ENCODE data around the gene DDX59. TPM values are rescaled to one million over a fixed set of nuclear protein-coding genes. Genes with fewer than 3 reads are reported as not detected.

Gene DDX59
- total and polyA plus RNA-seq, 9 of the 15 experiments (the other 6 are each of a cell fraction or from before 2014, with no cell fraction given): 8.3 to 30.4 (median 19.8) TPM

- TF ChIP-seq ZZZ3 (IDR thresholded peaks at IDR 0.05) (no peak), MAX (CRISPR knock-in tag; IDR thresholded peaks at IDR 0.05) (peak; percentile 87), ZNF175 (CRISPR knock-in tag; IDR thresholded peaks at IDR 0.05; ENCODE audit: low read depth) (peak; percentile 79), BRD9 (IDR thresholded peaks at IDR 0.05; ENCODE audit: low read depth, partially characterized antibody) (peak; percentile 80), ZEB2 (IDR thresholded peaks at IDR 0.05) (0 out of 2 replicates have a peak, but pooled peaks have one; percentile 19), MTA3 (IDR thresholded peaks at IDR 0.05; ENCODE audit: borderline replicate concordance) (peak; percentile 75; the same call in 1 of the 2 replicates), ERF (CRISPR knock-in tag; IDR thresholded peaks at IDR 0.05) (no peak; the same call in 1 of the 2 replicates), BRD4 (IDR thresholded peaks at IDR 0.05) (peak; percentile 7; the same call in 1 of the 2 replicates), ZNF3 (CRISPR knock-in tag; IDR thresholded peaks at IDR 0.05) (no peak), C11orf30 (IDR thresholded peaks at IDR 0.05; ENCODE audit: low read depth) (peak; percentile 68), HES1 (IDR thresholded peaks at IDR 0.05; ENCODE audit: low read depth) (peak; percentile 35; the same call in 1 of the 2 replicates), PML (IDR thresholded peaks at IDR 0.05; ENCODE audit: low read length) (peak; percentile 75), NFRKB (IDR thresholded peaks at IDR 0.05; ENCODE audit: low read depth) (peak; percentile 91), ZKSCAN8 (CRISPR knock-in tag; IDR thresholded peaks at IDR 0.05) (peak; percentile 80; the same call in 1 of the 2 replicates), MYNN (IDR thresholded peaks at IDR 0.05) (peak; percentile 71; the same call in 1 of the 2 replicates), MYNN (CRISPR knock-in tag; IDR thresholded peaks at IDR 0.05) (no peak), E2F6 (IDR thresholded peaks at IDR 0.05; ENCODE audit: borderline replicate concordance in 1 of 2, extremely low read depth in 1 of 2, insufficient read depth in 1 of 2, insufficient read length in 1 of 2, low read depth in 1 of 2, low read length in 1 of 2, poor library complexity in 1 of 2, severe bottlenecking in 1 of 2) (peak in 1 of 2 experiments; percentile 77), L3MBTL2 (IDR thresholded peaks at IDR 0.05) (peak; percentile 95), ADNP (tag; IDR thresholded peaks at IDR 0.05) (no peak; the same call in 1 of the 2 replicates), ZC3H4 (CRISPR knock-in tag; IDR thresholded peaks at IDR 0.05; ENCODE audit: borderline replicate concordance) (0 out of 2 replicates have a peak, but pooled peaks have one; percentile 24), SUPT5H (IDR thresholded peaks at IDR 0.05) (peak; percentile 49; the same call in 1 of the 2 replicates), ZNF165 (CRISPR knock-in tag; IDR thresholded peaks at IDR 0.05; ENCODE audit: borderline replicate concordance) (0 out of 2 replicates have a peak, but pooled peaks have one; percentile 5), SPI1 (IDR thresholded peaks at IDR 0.05; ENCODE audit: borderline replicate concordance, low read depth, low read length) (peak; percentile 26; the same call in 1 of the 2 replicates)
- TF ChIP-seq, protein P1, sequence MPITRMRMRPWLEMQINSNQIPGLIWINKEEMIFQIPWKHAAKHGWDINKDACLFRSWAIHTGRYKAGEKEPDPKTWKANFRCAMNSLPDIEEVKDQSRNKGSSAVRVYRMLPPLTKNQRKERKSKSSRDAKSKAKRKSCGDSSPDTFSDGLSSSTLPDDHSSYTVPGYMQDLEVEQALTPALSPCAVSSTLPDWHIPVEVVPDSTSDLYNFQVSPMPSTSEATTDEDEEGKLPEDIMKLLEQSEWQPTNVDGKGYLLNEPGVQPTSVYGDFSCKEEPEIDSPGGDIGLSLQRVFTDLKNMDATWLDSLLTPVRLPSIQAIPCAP (CRISPR knock-in tag; IDR thresholded peaks at IDR 0.05; ENCODE audit: borderline replicate concordance): no peak
These were observed 773 bp upstream of the DDX59 start (continued) for GRCh38 chr1:200670242-200671118.

Data from K562 (cell line).